ENCODE measurements around the gene RIMBP2.

The RIMBP2 gene

DNA sequence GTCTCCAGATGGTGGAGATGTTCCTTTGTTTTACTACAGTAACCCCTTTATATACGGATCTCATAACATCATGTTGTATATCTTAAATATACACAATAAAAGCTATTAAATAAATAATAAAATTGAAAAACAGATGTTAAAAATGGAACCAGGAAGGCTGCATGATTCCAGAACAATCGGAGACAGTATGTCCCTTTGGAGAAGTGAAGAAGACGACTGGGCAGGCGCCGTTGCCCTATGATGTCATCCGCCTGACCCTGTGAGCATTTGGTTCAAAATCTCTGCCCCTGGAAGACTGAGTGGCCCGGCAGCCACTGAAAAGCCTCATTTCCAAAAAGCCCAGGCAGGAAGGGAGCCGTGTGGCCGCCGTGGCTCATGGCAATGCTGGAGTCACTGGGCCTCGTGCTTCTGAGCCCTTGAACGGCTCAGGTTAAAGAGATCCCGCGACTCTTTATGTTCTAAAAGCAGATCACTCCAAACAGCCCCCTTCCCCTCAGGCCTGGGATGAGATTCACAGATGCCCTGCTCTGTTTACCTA lies 30.8 kb downstream of the RIMBP2 start:
- no peak for DNase-seq

DNA sequence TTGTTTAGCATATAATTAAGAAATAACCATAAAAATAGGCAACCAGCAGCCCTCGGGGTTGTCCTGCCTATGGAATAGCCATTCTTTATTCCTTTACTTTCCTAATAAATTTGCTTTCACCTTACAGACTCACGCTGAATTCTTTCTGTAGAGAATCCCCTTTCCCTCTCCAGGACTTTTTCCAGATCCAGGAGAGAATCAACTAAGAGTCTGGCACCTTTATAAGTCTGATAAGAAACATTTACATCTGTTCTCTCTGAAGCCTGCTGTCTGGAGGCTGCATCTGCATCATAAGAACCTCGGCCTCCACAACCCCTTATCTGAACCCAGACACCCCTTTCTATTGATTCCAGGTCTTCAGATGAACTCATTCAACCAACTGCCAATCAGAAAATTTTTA lies 32.3 kb downstream of the RIMBP2 start:
- DNase-seq: no peak

DNA sequence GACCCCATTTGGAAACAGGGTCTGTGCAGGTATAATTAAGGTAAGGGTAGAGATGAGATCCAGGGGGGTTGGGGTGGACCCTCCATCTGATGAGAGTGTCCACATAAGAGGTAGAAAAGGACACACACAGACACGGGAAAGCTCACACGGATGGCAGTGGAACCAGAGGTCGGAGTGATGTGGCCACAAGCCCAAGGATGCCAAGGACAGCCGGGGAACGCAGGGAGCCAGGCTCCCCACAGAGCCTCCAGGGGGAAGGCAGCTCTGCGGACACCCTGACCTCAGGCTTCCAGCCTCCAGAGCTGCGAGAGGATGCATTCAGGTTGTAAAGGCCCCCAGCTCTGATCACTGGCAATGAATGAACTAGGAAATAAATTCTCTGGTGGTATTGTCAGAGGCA lies 33.0 kb downstream of the RIMBP2 start:
- DNase-seq: no peak

DNA sequence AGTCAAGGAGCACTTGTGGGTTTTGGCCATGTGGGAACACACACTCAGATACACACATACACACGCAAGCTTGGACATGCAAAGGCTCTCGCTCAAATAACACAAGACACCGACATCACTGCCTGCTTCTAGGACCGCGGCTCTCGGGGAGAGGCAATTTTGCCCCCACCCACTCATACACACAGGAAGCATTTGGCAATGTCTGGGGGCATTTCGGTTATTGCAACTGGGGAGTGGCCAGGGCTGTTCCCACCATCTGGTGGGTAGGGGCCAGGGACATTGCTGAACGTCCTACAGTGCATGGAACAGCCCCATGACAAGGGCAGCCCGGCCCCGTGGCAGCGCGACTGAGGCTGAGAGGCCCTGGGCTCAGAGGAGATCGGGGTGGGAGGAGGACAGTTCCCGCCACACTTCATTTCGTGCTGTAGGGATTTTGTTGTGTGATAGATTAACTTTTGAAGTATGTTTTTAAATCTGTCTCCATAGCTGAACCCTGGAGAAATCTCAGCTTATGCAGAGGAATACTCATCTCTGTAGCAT lies 35.6 kb downstream of the RIMBP2 start:
- DNase-seq: no peak

DNA sequence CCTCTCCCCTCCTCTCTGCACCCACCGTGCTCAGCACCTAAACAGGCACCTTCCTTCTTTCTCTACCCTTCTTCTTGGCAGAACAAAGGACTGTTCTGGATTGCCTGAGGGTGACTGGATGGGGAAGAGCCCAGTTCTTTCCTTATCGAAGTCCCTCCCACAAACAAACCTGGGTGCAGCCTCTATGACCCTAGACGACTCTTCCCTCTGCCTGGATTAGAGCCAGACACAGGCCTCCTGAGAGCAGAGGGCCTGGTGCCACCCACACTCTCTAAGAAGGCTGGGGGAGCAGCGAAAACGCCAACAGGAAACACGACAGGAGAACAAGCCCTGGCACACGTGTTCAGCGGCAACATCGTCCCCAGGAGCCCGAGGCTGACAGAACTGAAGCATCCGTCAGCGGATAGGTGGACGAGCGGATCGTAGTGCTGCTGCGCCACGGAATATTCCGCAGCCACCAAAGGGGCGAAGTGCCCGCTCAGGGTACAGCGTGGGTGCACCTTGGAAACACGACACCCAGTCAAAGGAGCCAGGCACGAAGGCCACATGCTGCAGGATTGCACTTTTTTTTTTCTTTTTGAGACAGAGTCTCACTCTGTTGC lies 38.0 kb downstream of the RIMBP2 start:
- no peak for DNase-seq

DNA sequence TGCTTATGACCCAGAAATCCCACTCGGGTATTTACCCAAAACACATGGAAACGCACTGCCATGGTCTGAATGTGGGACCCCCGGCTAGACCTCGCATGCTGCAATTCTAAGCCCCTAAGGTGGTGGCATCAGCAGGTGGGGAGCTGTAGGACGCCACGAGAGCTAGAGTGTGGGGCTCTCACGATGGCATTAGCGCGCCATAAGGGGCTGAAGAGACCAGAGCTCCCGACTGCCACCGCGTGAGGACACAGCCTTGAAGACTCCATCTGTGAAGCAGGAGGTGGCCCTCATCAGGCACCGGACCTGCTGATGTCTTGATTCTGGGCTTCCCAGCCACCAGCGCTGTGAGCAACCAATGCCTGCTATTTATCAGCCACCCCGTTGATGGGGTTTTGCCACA lies 40.3 kb downstream of the RIMBP2 start:
- DNase-seq: no peak

DNA sequence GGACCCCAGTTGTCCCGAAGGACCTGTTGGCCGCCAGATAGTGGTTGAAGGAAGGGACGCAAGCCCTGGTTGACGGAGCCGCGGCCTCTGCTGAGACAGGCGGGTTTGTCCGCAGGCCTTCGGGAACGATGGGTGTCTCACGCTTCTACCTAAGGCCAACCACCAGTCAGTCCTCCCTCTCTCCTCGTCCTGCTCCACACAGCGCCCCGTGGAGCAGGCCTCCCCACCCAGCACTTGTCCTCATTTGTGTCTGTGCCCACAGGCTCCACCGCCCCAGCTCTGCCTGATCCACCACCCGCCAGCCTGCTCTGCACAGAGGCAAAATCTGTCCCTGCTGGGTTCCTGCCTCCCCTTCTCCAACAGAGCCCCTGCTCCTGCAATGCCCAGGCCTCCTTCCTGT lies 41.0 kb downstream of the RIMBP2 start:
- no peak for DNase-seq

DNA sequence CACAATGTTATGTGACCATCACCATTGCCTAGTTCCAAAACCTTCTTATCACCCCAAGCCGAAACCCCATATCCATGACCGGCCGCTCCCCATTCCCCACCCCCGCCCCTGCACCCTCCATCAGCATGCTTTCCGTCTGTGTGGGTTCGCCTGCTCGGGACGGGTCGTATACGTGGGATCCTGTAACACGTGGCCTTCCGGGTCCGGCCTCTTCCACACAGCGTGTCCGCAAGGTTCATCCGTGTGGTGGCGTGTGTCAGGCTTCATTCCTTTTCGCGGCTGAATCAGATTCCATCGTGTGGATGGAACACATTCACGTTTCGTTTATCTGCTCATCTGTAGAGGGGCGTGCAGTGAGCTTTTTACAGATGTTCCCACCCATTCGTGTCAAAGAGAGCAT lies 41.4 kb downstream of the RIMBP2 start:
- no peak for DNase-seq

DNA sequence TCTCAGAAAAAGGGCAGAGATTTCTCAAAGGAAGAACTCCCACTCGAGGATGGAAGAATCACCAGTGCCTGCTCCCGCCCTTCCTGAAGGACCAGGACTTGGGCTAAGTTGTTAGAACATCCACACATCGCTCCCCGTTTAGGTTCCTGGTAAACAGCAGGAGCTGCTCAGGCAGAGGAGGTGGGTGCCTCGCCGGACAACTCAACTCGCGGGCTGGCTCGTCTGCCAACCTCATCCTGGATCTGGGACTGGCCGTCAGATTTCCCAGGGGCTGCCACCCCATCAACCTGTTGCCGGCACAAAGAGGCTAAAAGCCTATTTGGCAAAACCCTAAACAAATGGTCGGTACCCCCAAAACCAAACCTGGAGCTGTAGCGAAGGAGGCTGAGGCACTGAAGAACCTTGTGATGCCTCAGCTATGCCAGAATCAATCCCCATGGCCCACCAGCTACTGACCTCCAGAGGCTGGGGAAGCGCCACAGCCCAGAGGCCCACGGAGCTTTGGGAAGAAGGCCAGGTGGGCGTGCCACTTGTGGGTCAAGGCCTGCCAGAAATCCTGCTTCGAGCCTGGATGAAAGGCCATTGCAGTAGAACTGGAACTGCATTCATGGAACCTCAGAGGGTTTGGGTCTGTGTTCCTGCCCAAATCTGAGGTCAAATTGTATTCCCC lies 42.9 kb downstream of the RIMBP2 start:
- peak in 1 of 51 donors; percentile 6 for DNase-seq

DNA sequence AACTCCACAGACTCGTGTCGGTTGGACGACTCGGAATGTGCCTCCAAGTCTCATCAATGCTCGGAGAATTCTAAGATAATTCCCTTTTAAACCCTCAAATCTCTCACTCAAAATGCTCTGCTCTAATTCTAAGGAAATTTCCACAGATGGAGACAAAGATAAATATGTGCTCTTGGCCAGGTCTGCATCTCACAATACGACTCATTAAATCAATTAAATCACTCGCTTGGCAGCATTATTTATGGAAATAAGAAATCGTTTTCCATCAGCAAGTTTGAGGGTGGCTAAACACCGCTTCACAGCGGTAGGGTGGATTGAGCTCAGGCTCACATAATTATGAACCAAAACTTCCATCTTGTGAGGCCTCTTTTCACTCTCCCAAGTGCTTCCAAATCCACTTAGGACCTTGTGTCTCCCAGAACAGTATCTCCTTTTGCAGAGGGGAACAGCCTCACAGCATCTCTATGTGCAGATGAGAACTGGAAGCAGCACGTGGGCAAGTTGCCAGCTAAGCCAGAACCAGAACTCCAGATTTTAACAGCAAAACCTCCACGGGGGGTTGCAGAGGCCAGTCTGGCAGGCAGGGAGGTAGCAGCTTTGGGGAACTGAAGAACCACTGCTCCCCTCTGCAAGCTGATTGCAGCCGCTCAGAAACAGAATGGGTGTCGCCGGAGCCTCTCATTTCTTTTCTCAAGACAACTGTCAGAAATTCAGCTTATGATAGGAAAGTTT lies 43.8 kb downstream of the RIMBP2 start:
- DNase-seq: no peak

DNA sequence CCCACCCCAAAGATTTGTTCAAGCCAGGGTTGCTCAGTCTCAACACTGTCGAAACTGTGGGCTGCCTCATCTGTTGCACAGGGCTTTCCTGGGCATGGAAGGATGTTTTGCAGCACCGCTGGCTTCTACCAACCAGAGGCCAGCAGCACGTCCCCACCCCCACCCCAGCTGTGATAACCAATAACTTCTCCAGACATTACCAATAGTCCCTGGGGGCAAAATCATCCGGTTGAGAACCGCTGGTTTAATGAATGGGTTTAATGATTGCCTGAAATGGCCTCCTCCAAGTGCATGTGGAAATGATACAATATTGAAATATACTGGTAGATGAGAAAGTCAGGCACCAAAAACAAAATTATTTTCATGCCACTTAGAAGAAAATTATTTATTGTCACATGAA lies 44.5 kb downstream of the RIMBP2 start:
- no peak for DNase-seq

DNA sequence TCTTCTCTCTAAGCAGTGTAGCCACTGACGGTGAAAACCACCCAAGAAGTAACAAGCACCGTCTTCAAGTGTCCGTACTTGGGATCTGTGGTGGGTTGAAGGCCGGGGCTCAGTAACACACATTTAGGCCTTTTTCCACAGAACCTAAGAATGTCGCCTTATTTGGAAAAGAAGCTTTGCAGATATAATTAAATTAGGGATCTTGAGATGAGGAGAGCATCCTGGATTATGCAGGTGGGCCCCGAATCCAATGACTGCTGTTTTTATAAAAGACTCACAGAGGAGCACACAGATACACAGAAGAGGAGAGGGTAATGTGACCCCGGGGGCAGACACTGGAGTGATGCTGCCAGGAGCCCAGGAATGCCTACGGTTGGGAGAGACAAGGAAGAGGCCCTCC lies 46.3 kb downstream of the RIMBP2 start:
- DNase-seq: no peak

DNA sequence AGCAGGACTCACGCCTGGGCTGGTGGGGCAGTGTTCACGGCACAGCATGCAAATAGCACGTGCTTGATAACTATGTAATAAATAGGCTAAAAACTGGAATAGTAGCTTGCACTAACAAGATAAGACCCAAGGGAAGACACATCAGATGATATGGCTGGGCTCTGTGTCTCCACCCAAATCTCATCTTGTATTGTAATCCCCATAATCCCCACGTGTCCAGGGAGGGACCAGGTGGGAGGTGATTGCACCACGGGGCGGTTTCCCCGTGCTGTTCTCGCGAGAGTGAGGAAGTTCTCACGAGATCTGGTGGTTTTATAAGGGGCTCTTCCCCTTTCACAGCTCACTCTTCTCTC lies 46.9 kb downstream of the RIMBP2 start:
- DNase-seq: no peak

DNA sequence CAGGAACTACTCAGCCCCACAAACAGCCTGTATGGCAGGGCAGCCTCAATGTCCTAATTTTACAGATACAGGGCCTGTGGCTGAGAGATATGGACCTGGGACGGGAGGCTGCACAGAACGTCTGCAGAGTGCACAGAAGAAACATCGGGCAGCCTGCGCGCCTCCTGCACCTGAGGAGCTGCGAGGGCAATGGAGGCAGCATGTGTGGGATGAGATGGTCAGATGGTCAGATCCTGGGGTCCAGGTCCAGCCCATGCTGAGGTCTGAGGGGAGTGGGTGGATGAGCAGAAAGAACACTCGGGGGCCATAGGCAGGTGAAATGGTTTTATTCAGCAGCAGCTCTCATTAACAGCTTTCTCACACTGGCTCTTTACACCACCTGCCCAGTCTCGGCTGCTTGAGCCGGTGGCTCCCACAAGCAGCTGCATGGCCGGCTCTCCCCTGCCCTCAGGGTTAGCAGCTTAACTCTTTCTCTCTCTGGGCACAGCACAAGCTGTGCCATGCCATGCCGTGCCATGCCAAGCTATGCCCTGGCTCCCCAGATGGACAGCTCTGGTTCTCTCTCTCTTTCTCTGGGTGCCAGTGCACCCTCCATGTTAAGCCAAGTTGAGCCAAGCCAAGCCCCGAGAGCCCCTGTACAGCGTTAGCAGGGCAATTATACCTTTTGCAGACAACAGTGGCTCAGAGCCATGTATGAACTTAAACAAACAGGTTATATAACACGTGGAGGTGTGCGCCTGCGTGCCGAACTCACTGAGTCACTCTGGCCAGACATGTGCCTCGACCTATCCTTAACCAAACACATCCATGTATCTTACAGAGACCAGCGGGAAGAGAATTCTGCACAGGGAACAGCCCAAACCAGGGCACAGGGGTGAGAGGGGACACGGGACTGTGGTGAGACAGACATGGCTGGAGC lies 47.6 kb downstream of the RIMBP2 start:
- no peak for DNase-seq

DNA sequence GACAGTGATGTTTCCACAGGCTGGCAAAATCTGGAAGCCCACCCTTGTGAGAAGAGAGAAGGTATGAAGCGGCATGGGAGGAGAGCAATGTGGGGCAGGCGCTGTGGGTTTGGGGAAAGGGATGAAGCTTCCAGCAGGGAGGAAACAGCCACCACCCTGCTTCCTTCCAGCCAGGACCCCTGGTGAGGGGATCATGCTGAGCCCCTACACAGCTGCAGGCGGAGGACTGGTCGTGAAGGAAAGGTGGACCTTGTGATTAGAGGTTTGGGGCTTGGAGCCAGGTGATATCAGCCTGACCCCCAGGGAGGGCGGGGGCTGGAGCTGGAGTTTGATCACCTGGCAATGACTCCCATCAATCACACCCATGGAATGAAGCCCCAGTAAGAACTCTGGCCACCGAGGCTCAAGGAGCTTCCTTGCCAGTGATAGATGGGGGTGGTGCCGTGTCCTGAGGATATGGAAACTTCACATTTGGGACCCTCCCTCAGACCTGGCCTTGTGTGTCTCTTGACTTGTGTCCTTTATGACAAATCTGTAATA lies 48.6 kb downstream of the RIMBP2 start:
- no peak for DNase-seq

DNA sequence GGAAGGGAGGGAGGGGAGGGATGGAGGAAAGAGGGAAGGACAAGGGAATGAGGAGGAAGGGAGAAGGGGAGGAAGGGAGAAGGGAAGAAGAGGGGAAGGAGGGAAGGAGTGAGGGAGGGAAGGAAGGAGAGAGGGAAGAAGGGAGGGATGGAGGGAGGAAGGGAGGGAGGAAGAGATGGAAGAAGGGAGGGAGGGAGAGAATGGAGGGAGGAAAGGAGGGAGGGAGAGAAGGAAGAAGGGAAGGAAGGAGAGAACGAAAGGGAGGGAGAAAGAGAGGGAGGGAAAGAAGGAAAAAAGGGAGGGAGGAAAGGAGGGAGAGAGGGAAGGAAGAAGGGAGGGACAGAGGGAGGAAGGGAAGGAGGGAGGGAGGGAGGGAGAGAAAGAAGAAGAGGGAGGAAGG lies 49.5 kb downstream of the RIMBP2 start:
- DNase-seq: no peak

DNA sequence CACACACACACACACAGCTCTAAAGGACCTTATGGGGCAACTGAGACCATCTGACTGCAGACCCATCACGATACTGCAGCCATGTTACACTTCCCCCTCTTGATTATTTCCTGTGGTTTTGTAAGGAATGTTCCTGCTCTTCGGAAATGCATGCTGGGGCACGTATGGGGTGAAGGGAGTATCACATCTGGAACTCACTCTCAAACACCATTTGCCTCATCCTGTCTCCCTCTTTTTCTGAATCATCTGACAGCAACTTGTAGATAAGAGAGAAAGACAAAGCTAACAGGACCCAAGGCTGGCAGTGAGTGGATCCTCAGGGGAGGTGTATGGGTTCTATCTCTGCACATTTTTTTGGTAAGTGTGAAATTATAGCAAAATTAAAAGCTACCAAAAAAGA lies 50.3 kb downstream of the RIMBP2 start:
- no peak for DNase-seq

DNA sequence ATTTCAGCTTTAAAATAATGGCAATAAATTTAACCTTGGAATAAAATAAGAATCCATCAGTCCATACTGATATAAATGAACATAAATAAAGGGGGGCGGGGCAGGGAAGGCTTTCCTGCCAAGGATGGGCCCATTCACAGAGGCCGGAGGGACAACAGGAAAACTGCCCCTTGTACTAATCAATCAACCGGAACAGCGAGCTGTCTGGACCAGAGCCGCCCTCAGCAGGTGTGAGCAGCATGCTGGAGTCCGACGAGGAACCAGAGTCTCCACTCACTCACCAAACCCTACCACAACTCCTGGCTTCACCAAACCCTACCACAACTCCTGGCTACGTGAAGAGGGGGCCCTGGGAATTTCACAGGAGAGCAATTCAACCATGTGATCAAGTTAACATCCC lies 51.3 kb downstream of the RIMBP2 start:
- no peak for DNase-seq

DNA sequence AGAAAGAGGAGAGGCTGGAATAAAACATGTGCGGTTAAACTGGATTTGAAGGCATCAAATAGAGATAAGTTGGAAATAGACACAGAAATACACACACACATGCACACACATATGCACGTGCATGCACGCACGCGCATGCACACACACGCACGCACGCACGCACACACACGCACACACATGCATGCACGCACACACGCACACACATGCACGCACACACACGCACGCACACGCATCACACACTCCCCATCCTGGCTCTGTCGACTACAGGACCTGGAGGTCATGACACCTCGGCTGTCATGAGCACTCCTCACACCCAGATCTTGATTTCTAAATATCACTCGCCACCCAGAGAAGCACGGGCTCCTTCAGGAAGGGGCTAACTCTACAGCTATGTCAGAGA lies 51.8 kb downstream of the RIMBP2 start:
- no peak for DNase-seq

DNA sequence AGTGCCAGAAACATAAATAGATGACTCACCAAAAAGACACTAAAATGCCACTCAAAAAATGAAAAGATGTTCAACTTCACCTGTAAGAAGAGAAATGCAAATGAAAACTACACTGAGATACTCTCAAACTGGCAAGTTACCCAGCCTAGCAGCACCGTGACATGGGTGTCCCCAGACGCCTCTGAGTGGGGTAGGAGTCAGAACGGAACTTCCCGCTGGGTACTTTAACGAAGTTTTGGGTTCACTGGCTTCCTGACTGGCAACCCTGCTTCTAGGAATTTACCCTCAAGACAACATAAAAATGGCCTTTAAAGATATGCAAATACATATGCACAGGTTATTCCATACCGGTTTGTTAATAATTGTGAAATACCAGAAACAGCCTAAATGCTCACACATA lies 52.6 kb downstream of the RIMBP2 start:
- no peak for DNase-seq
